SK-N-SH (cell line): ENCODE measurements around the gene PPP1R15A. TPM values are rescaled to one million over a fixed set of nuclear protein-coding genes. Genes with fewer than 3 reads are reported as not detected.
"Not testable (repeated sequence)": the region's sequence is repeated elsewhere in the genome, so short reads cannot be mapped to it uniquely, and the experiment has no call there.

Source experiments
- CTCF ChIA-PET: fragments of 300-600, 350-600 bp; formaldehyde crosslinking; extraction: SDS; loops from one replicate; lab custom pipeline; 2021; lab: Yijun Ruan, JAX
- POLR2A ChIA-PET: fragments of 350-600 bp; sonication (Branson Sonifier 250); formaldehyde crosslinking; extraction: SDS; loops from one replicate; lab custom pipeline; 2020; ENCODE audit warnings: antibody characterized with exemption, inconsistent platforms; lab: Yijun Ruan, JAX
- DNase-seq: peaks from one replicate; pipeline ENCODE4 v3.0.0; 2012
- H2AFZ ChIP-seq: fragments of 200-600 bp; sonication (generic); 2 replicates; pipeline ENCODE4 v1.8.1; 2016; ENCODE audit warnings: antibody characterized with exemption, mild to moderate bottlenecking, low read depth
- H3F3A ChIP-seq: fragments of 200-600 bp; sonication (generic); replicated peaks from 2 replicates; pipeline ENCODE3; 2016; ENCODE audit warnings: antibody characterized with exemption, mild to moderate bottlenecking; ENCODE audit not compliant: insufficient read depth
- H3K27ac ChIP-seq, 2 experiments: fragments of 200-500 bp in 1 of 2; fragments of 200-600 bp in 1 of 2; sonication (Bioruptor generic) in 1 of 2; sonication (generic), shearing (Covaris generic) in 1 of 2; 2 replicates each; pipeline versions ENCODE4 v1.5.1 to v1.6.1; 2014 to 2016; ENCODE audit warnings: low read depth in 2 of 2, inconsistent platforms in 1 of 2, low read length in 1 of 2, mild to moderate bottlenecking in 1 of 2, mixed read lengths in 1 of 2
- H3K27me3 ChIP-seq: fragments of 200-600 bp; sonication (generic), shearing (Covaris generic); 2 replicates; pipeline ENCODE4 v1.6.1; 2016; ENCODE audit warnings: mixed run types; ENCODE audit not compliant: insufficient read depth
- H3K36me3 ChIP-seq, 2 experiments: fragments of 200-500 bp in 1 of 2; fragments of 200-600 bp in 1 of 2; sonication (Bioruptor generic) in 1 of 2; sonication (generic) in 1 of 2; replicated peaks in 1 of 2; 2 replicates each; pipeline versions ENCODE3 to v1.5.1; 2014 to 2016; ENCODE audit warnings: low read length in 1 of 2, mild to moderate bottlenecking in 1 of 2; ENCODE audit not compliant: insufficient read depth in 2 of 2, control insufficient read depth in 1 of 2
- H3K4me1 ChIP-seq, 2 experiments: fragments of 200-500 bp in 1 of 2; fragments of 200-600 bp in 1 of 2; sonication (Bioruptor generic) in 1 of 2; sonication (generic), shearing (Covaris generic) in 1 of 2; 2 replicates each; pipeline versions ENCODE4 v1.5.1 to v1.6.1; 2014 to 2016; ENCODE audit warnings: low read depth in 1 of 2, low read length in 1 of 2, mixed run types in 1 of 2; ENCODE audit not compliant: insufficient read depth in 2 of 2, control insufficient read depth in 1 of 2
- H3K4me2 ChIP-seq: fragments of 200-600 bp; sonication (generic), shearing (Covaris generic); 2 replicates; pipeline ENCODE4 v1.6.1; 2017; ENCODE audit warnings: mixed run types
- H3K4me3 ChIP-seq, 2 experiments: fragments of 200-500 bp in 1 of 2; fragments of 200-600 bp in 1 of 2; sonication (Bioruptor generic) in 1 of 2; sonication (generic), shearing (Covaris generic) in 1 of 2; 2 replicates each; pipeline versions ENCODE4 v1.5.1 to v1.8.1; 2014 to 2016; ENCODE audit warnings: low read depth in 2 of 2, inconsistent platforms in 1 of 2, low read length in 1 of 2, mild to moderate bottlenecking in 1 of 2, mixed read lengths in 1 of 2, moderate library complexity in 1 of 2
- H3K79me2 ChIP-seq: fragments of 200-600 bp; sonication (generic); 2 replicates; pipeline ENCODE4 v1.8.1; 2017; ENCODE audit warnings: mild to moderate bottlenecking; ENCODE audit not compliant: insufficient read depth
- H3K9ac ChIP-seq: fragments of 200-600 bp; sonication (generic); 2 replicates; pipeline ENCODE4 v1.6.1; 2017; ENCODE audit warnings: mixed run types
- H3K9me2 ChIP-seq: fragments of 200-600 bp; sonication (generic); 2 replicates; pipeline ENCODE4 v1.6.1; 2017; ENCODE audit warnings: mixed run types
- H3K9me3 ChIP-seq: fragments of 200-600 bp; sonication (generic); 2 replicates; pipeline ENCODE4 v1.6.1; 2017; ENCODE audit warnings: mixed run types, mild to moderate bottlenecking, moderate library complexity
- H4K20me1 ChIP-seq: fragments of 200-600 bp; sonication (generic); 2 replicates; pipeline ENCODE4 v1.6.1; 2017; ENCODE audit warnings: mild to moderate bottlenecking, mixed run types; ENCODE audit not compliant: insufficient read depth
- CHD2 ChIP-seq: fragments of 150-350 bp; IDR thresholded peaks from 2 replicates; pipeline ENCODE4 v1.6.1; 2018; ENCODE audit warnings: low read length; ENCODE audit not compliant: partially characterized antibody
- EZH2phosphoT487 ChIP-seq: fragments of 200-600 bp; sonication (generic); IDR thresholded peaks from 2 replicates; pipeline ENCODE4 v1.6.1; 2017; ENCODE audit warnings: low read depth, mixed run types, mild to moderate bottlenecking, antibody characterized with exemption, moderate library complexity, borderline replicate concordance
- FOXJ3 ChIP-seq: sonication (generic); formaldehyde crosslinking; IDR thresholded peaks from 2 replicates; pipeline ENCODE4 v1.5.1; 2020; ENCODE audit warnings: mild to moderate bottlenecking, missing genetic modification reagents
- GABPA ChIP-seq: IDR thresholded peaks from 2 replicates; pipeline ENCODE4 v1.4.0; 2012; ENCODE audit warnings: low read depth, mild to moderate bottlenecking
- GATA2 ChIP-seq: sonication (generic); formaldehyde crosslinking; IDR thresholded peaks from 2 replicates; pipeline ENCODE4 v1.5.0; 2020; ENCODE audit warnings: mild to moderate bottlenecking, missing genetic modification reagents
- IRF3 ChIP-seq: fragments of 150-350 bp; IDR thresholded peaks from 2 replicates; pipeline ENCODE4 v1.6.1; 2016; ENCODE audit warnings: mild to moderate bottlenecking, low read depth, low read length
- MAX ChIP-seq: IDR thresholded peaks from 2 replicates; pipeline ENCODE4 v1.4.0; 2012; ENCODE audit warnings: low read depth
- PBX3 ChIP-seq: IDR thresholded peaks from 2 replicates; pipeline ENCODE4; 2012
- SMC3 ChIP-seq: IDR thresholded peaks from 2 replicates; pipeline ENCODE4 v1.6.1; 2012; ENCODE audit warnings: low read depth, low read length, improper control_type of control experiment
- WGBS: methylation state at CpG from one replicate; pipeline ENCODE4 v1.1.6; 2017; ENCODE audit warnings: low lambda C conversion rate; 5-methylcytosine and 5-hydroxymethylcytosine counted together
- polyA plus RNA-seq, 3 experiments: library from polyadenylated mRNA; depleted of rRNA; stranded (reverse); fragments of >200 nt; gene quantifications; 2 replicates each; pipeline ENCODE4 v1.2.3, GENCODE V29; 2012
- TF ChIP-seq, protein P1 (sequence below): IDR thresholded peaks from 2 replicates; pipeline ENCODE4 v1.4.0; 2012; ENCODE audit warnings: low read depth, borderline replicate concordance
- TF ChIP-seq, protein P2 (sequence below): fragments of 150-350 bp; IDR thresholded peaks from 2 replicates; pipeline ENCODE4 v1.6.1; 2017; ENCODE audit warnings: antibody characterized with exemption, low read length, low read depth, borderline replicate concordance

Gene PPP1R15A
- polyA plus RNA-seq, 1 of the 3 experiments (the other 2 are of a cell fraction): 73.7 TPM

DNA sequence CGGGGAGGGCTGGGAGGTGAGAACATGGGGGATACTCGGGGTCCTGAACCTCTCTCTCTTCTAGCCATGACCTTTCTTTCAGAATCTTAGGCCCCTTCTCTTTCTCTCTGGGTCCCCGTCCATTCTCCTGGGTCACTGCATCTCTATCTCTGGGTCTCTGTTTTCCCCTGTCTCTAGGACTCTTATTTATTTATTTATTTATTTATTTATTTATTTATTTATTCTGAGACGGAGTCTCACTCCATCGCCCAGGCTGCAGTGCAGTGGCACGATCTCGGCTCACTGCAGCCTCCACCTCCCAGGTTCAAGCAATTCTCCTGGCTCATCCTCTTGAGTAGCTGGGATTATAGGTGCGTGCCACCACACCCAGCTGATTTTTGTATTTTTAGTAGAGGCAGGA, 47.0 kb downstream of the PPP1R15A start:
- H3K9me2 ChIP-seq, POLR2A ChIA-PET, H3K9me3 ChIP-seq, H2AFZ ChIP-seq, H3K4me2 ChIP-seq, H3K27ac ChIP-seq, H3K9ac ChIP-seq, H3K4me3 ChIP-seq, H3K79me2 ChIP-seq, H3K27me3 ChIP-seq, H3K4me1 ChIP-seq, DNase-seq, H3F3A ChIP-seq, H4K20me1 ChIP-seq: not testable (repeated sequence)
- peaks cover 11 to 25% of the 10 kb centered on the region in 2 experiments for H3K36me3 ChIP-seq
- 96% methylated on average over 7 of the region's 8 CpGs for WGBS
- CTCF ChIA-PET: interaction anchor here (1.6 kb wide), 1 partner anchor 51 kb away, joined by 3 read pairs; no protein-coding TSS in a partner anchor

GRCh38 chr19:48920949-48921348, 48.7 kb downstream of the PPP1R15A start:
- no peaks in the 10 kb centered on the region for H4K20me1 ChIP-seq
- H2AFZ ChIP-seq: no peak overlapping the region
- no peaks in the 10 kb centered on the region for H3K9me2 ChIP-seq
- no peaks in the 10 kb centered on the region for H3K9me3 ChIP-seq
- H3K79me2 ChIP-seq: no peaks in the 10 kb centered on the region
- CTCF ChIA-PET: interaction anchor here (1.6 to 1.7 kb wide), 2 partner anchors 50 to 79 kb away, joined by 3 to 5 read pairs; no protein-coding TSS in a partner anchor
- H3F3A ChIP-seq: peaks cover 6% of the 10 kb centered on the region
- POLR2A ChIA-PET: interaction anchor here (0.7 kb wide), 1 partner anchor 10 kb away, joined by 3 read pairs; no protein-coding TSS in a partner anchor
- TF ChIP-seq SMC3 (no peak), GATA2 (CRISPR knock-in tag) (no peak), MAX (no peak), CHD2 (no peak)
- no peak overlapping the region for H3K4me3 ChIP-seq
- peaks cover 9 to 16% of the 10 kb centered on the region in 2 experiments for H3K36me3 ChIP-seq
- DNase-seq: no peak
- no peak overlapping the region for H3K4me2 ChIP-seq
- no peak overlapping the region for H3K9ac ChIP-seq
- H3K27me3 ChIP-seq: no peaks in the 10 kb centered on the region
- WGBS: 90% methylated on average over 10 of the region's 10 CpGs
- H3K4me1 ChIP-seq: 0 out of 4 replicates have a peak, but pooled peaks cover 0 to 4% of the 10 kb centered on the region in 2 experiments
- no peak overlapping the region for H3K27ac ChIP-seq

DNA sequence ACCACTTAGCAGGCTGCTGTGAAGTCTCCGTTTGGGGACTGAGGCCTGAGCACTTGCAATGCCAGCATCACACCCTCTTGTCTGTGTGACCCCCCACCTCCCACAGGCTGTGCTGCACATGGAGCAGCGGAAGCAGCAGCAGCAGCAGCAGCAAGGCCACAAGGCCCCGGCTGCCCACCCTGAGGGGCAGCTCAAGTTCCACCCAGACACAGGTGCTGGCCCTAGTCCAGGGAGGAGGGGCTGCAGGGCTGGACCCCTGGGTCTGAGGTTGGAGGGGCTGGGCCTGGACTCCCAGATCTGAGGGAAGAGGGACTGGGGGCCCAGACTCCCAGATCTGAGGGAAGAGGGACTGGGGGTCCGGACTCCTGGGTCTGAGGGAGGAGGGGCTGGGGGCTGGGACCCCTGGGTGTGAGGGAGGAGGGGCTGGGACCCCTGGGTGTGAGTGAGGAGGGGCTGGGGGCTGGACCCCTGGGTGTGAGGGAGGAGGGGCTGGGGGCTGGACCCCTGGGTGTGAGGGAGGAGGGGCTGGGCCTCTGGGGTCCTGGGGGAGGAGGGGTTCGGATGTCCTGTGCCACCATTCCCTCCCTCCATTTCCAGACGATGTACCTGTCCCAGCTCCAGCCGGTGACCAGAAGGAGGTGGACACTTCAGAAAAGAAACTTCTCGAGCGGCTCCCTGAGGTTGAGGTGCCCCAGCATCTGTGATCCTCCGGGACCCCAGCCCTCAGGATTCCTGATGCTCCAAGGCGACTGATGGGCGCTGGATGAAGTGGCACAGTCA, 49.7 kb downstream of the PPP1R15A start:
- 92% methylated on average over 8 of the region's 12 CpGs for WGBS
- POLR2A ChIA-PET: interaction anchor here (0.7 kb wide), 1 partner anchor 10 kb away, joined by 3 read pairs; no protein-coding TSS in a partner anchor
- H3K79me2 ChIP-seq: no peaks in the 10 kb centered on the region

More for the DNA sequence above, 49.7 kb downstream of the PPP1R15A start:
- Histone ChIP-seq H4K20me1 (no peaks in the 10 kb centered on the region), H3K4me2 (no peak overlapping the region), H3K9me3 (no peaks in the 10 kb centered on the region), H2AFZ (no peak overlapping the region), H3K9ac (no peak overlapping the region), H3K27me3 (no peaks in the 10 kb centered on the region), H3K4me1 (0 out of 4 replicates have a peak, but pooled peaks cover 0 to 4% of the 10 kb centered on the region in 2 experiments), H3K4me3 (no peak overlapping the region), H3K36me3 (peaks cover 9 to 14% of the 10 kb centered on the region in 2 experiments), H3F3A (peaks cover 11% of the 10 kb centered on the region), H3K27ac (no peak overlapping the region), H3K9me2 (no peaks in the 10 kb centered on the region)
- CTCF ChIA-PET: no interaction called here
- no peak for TF ChIP-seq FOXJ3 (CRISPR knock-in tag)
- no peak for TF ChIP-seq IRF3
- no peak for TF ChIP-seq GABPA
- TF ChIP-seq, protein P1, sequence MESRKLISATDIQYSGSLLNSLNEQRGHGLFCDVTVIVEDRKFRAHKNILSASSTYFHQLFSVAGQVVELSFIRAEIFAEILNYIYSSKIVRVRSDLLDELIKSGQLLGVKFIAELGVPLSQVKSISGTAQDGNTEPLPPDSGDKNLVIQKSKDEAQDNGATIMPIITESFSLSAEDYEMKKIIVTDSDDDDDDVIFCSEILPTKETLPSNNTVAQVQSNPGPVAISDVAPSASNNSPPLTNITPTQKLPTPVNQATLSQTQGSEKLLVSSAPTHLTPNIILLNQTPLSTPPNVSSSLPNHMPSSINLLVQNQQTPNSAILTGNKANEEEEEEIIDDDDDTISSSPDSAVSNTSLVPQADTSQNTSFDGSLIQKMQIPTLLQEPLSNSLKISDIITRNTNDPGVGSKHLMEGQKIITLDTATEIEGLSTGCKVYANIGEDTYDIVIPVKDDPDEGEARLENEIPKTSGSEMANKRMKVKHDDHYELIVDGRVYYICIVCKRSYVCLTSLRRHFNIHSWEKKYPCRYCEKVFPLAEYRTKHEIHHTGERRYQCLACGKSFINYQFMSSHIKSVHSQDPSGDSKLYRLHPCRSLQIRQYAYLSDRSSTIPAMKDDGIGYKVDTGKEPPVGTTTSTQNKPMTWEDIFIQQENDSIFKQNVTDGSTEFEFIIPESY: no peak
- TF ChIP-seq SMC3: no peak
- TF ChIP-seq, protein P2, sequence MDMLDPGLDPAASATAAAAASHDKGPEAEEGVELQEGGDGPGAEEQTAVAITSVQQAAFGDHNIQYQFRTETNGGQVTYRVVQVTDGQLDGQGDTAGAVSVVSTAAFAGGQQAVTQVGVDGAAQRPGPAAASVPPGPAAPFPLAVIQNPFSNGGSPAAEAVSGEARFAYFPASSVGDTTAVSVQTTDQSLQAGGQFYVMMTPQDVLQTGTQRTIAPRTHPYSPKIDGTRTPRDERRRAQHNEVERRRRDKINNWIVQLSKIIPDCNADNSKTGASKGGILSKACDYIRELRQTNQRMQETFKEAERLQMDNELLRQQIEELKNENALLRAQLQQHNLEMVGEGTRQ: no peak
- no peak for TF ChIP-seq PBX3
- no peak for TF ChIP-seq EZH2phosphoT487
- TF ChIP-seq MAX: no peak
- no peak for DNase-seq
